GM19372 (cell line): ENCODE measurements around the gene TSPAN3.

Experiments used
- ATAC-seq: cut with Tn5 transposase; IDR thresholded peaks from one replicate; pipeline ENCODE4 v1.9.1; 2021; ENCODE audit warnings: mild to moderate bottlenecking, low read depth, moderate library complexity; ENCODE audit not compliant: unreplicated experiment

TSPAN3 gene

GRCh38 chr15:77085297-77085696, 14.4 kb upstream of the TSPAN3 start:
- no peak for ATAC-seq

DNA sequence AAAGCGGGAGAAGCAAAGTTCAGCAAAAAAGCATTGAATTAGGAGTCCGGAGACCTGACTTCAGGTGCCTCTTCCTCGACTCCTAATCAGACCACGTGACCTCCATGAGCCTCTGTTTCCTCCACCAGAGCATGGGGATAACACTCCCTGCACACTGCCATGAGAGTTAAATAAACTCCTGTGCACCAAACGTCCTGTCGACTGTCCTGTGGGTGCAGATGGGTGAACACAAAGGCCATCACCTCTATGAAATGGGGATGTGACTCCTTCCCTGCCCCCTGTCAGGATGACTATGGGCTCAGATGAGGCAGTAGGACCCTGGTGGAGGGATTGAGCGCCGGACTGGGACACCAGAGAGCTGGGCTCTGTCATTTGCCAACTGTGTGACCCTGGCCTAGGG, 13.5 kb upstream of the TSPAN3 start:
- no peak for ATAC-seq

GRCh38 chr15:77083381-77084160, 12.7 kb upstream of the TSPAN3 start:
- no peak for ATAC-seq

DNA sequence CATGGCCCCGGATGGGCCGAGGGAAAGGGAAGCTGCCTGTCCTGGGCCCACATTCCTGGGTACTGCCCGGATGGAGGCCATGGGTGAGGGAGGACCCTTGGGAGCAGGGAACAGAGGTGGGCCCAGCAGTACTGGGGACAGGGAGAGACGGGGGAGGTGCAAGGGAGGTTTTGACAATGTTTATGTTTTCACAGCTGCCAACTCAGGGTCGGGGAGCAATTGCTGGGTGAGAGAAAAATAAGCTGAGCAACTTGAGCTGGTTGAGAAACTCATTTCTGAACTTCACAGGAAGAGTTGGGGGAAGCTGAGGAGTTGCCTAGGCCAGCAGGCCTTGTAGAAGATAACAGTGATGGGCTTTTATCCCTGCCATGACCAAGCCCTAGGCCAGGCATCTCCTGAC, 11.1 kb upstream of the TSPAN3 start:
- no peak for ATAC-seq

DNA sequence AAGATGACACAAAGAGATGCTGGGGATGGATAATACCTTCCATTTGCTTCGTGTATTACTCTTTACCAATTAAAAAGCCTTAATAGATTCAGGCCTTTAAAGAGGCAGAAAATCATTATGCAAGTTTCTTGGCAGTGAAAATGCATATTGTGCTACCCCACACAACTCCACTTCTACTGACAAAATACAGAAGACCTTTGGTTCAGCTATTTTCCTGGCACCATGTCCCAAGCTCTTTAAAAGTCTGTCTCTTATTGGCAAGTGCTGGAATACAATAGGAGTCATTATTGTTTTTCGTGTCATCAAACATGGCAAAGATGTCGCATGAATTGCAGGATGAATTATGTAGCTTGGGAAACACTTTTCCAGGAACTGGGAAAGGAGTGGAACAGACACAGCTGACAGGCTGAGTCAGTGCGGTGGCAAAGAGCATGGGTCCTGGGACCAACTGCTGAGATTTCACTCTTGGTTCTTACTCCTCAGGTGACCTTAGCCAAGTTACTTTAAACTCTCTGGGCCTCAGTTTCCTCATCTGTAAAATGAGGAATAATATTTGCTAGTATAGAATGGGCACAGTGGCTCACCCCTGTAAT, 5.5 kb upstream of the TSPAN3 start:
- ATAC-seq: no peak

- no peak for ATAC-seq
These were observed 4.6 kb upstream of the TSPAN3 start for GRCh38 chr15:77075528-77075927.

DNA sequence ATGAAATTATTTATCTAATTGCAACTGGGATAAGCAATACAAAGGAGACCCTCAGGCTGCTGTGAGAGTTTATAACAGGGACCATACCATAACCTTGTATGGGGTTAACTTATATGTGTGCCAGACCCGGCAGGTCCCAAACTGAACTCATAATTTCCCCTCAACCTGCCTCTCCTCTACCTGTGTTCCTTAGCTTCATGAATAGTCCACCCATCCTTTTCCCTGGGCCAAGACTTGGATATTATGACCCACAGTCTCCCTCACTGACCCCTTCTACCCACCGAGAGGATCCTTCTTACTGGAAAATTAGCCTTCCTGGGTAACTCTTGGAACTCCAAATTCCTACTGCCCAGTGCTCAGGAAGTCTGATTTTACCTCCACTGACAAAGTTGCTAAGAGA, 3.4 kb upstream of the TSPAN3 start:
- no peak for ATAC-seq

DNA sequence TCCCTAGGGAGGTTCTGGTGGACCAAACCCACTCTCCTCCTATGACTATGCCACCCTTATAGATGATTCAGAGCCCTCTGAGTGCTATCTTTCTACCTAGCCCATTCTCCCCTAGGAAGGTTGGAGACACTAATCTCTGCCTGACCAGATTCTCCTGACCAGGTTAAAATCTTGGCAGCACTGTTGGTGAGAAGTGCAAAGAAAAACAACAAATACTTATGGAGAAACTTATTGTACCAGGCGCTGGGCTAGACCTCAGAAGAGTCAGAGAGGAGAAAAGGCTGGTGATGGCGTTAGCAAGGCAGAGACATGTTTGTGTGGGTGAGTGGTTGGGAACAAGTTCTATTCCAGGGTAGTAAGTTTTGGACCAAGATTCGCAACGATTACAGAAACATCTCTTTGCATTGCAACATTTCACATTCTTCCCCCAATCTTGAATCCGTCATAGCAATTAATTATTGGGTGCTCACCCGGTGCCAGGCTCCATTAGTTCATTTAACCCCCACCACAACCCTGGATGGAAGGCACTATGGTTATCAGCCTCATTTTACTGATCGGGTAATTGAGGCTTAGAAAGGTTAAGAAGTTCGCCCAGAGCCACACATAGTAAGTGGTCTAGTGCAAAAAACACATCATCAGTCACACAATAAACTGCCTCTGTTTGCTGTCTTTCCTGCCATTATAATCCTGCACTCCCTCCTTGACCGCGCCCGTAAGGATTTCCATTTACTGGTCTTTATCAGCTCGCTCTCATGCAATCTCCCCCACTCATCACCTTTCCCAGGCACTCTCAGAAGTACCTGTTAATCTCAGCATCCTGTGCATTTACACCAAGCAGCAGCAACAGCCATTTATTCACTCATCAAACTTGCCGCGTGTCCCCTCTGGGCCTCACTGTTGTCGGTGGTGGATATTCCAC, 655 bp upstream of the TSPAN3 start:
- ATAC-seq: no peak

DNA sequence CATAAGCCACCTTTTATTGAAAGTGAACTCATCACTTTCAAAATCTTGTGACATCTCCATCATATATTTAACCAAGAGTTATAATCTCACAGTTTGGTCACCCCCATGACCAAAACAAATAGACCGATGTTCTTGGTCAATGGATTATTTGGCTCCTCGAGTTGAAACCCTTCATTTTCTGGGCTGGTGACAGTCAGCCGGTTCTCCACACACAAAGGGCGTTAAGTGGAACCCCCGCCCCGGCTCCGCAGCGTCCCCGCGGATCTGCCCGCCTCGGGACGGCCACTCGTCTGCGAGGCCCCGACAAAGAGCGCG, 772 bp downstream of the TSPAN3 start:
- no peak for ATAC-seq

DNA sequence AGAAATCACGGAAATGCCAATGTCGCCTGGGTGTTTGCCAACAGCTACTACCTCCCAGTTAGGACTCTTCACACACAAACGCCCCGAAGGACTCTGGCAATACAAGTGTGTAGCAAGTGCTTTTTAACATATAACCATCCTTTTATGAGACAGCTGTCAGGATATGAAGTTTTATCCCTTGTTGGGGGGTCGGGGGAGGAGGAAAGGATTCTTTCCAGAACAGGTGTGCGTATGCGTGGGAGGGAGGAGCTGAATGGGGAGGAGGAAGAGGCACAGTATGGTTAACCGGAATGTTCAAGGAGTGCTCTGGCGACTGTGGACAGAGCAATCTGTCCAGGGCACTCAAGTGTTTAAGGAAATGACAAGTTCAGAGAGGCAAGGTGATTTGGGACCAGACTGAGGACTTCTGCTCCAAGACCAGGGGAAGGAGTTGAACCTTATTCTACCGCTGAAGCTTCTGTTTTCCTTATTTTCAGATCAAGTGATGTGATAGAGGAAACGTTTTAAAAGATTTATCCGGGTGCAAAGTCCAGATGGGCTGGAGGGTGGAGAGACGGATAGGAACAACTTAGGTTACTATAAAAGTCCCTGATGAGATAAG, 1.3 kb downstream of the TSPAN3 start:
- ATAC-seq: no peak

DNA sequence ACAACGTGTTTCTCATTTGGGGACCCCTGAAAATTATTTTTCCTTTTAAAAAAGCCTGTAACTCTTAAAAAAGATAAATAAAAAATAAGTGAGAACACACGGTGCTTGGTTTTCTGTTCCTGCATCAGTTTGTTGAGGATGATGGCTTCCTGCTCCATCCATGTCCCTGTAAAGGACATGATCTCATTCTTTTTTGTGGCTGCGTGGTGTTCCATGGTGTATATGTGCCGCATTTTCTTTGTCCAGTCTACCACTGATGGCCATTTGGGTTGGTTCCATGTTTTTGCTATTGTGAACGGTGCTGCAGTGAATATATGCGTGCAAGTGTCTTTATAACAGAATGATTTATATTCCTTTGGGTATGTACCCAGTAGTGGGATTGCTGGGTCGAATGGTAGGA, 2.3 kb downstream of the TSPAN3 start:
- ATAC-seq: no peak

GRCh38 chr15:77067691-77068367, 3.1 kb downstream of the TSPAN3 start:
- no peak for ATAC-seq

- ATAC-seq: no peak
These were observed 3.8 kb downstream of the TSPAN3 start for GRCh38 chr15:77066971-77067690.

GRCh38 chr15:77064539-77065308, 6.2 kb downstream of the TSPAN3 start:
- no peak for ATAC-seq

GRCh38 chr15:77064063-77064462, 6.8 kb downstream of the TSPAN3 start:
- ATAC-seq: no peak

DNA sequence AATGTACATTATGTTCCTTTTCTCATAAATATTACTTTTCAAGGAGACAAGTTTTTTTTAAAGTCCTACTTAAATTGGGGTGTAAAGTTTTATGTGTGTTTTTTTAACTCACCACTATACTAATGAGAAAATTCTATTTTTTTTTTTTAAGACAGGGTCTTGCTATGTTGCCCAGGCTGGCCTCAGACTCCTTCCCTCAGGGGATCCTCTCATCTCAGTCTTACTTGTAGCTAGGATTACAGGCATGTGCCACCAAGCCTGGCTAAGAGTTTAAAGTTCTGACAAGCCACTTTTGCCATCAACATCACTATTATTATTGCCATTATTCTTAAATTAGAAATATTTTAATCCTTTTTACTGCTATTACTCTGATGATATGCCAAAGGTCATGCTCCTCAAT, 7.7 kb downstream of the TSPAN3 start:
- no peak for ATAC-seq

DNA sequence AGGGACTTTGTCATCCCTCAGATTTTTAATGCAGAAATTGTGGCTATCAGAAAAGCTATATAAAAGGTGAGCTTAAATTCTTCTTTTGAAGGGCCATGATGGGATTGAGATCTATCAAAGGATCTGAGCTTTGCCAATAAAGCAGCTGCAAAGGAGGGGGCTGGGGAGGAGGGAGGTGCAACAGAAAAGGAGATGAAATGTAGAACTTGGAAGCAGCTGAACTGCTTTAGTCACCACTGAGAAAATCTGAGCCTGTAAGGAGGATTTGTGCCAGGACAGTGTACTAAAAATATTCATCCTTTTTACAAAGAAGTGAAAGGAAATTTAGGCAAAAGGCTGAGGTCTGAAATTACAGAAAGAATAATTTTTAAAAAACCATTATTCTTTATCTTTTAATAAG, 10.4 kb downstream of the TSPAN3 start:
- no peak for ATAC-seq

DNA sequence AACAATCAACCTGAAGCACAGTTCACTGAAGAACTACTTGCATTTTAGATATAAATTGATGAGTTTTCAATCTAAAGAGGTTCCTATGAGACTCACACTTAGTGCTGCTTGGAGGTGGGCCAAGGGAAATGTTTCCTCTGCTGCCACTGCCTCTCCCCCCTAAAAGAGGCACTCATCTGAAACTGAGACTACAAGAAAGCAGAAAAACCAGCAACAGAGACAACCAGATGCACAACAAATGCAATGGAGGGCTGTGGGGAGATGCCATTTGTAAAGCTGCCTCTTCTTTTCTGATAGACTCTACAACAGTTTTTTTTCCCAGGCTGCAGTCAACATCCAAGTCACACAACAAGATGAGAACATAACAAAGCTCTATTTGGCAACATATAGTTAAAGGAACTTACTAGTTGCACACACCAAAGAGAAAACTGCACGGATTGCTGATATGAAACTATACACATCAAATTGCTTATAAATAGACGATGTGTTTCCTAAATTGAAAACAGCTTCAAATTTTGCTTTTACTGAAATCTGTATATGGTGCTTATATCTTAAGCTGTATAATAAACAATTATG, 11.0 kb downstream of the TSPAN3 start:
- no peak for ATAC-seq

DNA sequence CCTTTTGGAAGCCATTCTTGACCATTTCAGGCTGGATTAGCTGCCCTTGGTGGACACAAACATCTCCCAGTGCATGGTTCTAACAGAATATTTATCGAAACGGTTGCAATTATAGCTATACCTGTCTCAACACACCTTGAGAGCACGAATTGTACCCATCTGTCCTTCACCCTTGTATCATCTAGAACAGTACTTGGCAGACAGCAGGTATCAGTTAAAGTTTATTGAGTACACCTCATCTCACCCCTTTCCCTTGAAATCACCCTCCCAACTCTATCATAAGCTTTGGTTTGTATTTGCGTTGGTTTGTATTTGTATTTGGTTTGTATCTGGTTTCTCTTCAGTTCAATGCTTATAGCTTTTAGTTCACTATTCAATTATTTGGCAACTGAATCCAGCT, 12.4 kb downstream of the TSPAN3 start:
- no peak for ATAC-seq
